DMS53 treated with DMSO at 0.1 percent for 48 hours (cell line): ENCODE measurements around the gene PUS1.

Experiments
- DNase-seq: peaks from one replicate; lab custom pipeline; 2025; ENCODE audit not compliant: unreplicated experiment; lab: John Stamatoyannopoulos, UW

PUS1 gene

DNA sequence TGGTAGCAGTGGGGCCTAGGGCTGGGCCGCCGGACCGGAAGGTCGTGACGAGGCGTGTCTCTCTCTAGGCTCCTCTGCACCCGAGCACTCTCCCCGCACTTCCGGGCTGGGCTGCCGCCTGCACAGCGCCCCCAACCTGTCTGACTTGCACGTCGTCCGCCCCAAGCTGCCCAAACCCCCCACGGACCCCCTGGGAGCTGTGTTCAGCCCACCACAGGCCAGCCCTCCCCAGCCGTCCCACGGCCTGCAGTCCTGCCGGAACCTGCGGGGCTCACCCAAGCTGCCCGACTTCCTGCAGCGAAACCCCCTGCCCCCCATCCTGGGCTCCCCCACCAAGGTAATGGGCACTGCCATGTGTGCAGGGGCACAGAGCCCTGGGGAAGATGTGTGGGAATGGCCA, 13.3 kb upstream of the PUS1 start:
- DNase-seq = no peak

DNA sequence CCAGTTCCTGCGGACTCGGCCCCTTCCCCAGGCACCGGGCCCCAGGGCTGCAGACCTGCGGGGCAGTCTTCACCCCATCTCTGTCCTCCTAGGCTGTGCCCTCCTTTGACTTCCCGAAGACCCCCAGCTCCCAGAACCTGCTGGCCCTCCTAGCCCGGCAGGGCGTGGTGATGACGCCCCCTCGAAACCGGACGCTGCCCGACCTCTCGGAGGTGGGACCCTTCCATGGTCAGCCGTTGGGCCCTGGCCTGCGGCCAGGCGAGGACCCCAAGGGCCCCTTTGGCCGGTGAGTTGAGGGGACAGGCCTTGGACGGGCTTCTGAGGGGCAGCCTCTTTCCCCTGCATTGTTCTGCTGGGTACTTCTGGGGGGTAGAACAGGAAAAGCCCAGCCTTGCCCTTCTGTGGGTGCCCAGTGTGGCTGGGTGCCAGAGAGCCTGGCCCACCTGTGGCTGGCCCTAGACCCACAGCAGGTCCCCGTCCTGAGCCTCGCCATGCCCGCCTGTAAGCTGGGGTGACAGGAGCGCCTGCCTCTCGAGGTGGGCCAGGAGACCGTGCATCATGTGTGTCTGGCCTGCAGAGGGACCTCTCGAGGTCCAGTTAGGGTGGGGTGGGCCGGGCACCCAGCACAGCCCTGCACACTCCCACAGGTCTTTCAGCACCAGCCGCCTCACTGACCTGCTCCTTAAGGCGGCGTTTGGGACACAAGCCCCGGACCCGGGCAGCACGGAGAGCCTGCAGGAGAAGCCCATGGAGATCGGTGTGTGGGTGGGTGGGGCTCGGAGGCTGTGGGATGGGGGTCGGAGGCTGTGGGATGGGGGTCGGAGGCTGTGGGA, 12.6 kb upstream of the PUS1 start:
- DNase-seq = no peak

DNA sequence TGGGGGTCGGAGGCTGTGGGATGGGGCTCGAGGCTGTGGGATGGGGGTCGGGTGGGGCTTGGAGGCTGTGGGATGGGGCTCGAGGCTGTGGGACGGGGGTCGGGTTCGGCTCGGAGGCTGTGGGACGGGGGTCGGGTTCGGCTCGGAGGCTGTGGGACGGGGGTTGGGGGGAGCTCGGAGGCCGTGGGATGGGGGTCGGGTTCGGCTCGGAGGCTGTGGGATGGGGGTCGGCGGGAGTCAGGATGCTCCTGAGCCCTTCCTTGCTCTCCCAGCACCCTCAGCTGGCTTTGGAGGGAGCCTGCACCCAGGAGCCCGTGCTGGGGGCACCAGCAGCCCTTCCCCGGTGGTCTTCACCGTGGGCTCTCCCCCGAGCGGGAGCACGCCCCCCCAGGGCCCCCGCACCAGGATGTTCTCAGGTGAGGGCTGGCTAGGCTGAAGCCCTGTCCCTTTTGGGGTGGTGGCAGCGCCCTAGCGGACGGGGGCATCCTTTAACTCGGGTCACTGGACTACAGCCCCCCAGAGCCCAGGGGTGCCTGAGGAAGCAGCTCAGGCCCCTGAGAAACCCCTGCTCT, 11.9 kb upstream of the PUS1 start:
- no peak for DNase-seq

DNA sequence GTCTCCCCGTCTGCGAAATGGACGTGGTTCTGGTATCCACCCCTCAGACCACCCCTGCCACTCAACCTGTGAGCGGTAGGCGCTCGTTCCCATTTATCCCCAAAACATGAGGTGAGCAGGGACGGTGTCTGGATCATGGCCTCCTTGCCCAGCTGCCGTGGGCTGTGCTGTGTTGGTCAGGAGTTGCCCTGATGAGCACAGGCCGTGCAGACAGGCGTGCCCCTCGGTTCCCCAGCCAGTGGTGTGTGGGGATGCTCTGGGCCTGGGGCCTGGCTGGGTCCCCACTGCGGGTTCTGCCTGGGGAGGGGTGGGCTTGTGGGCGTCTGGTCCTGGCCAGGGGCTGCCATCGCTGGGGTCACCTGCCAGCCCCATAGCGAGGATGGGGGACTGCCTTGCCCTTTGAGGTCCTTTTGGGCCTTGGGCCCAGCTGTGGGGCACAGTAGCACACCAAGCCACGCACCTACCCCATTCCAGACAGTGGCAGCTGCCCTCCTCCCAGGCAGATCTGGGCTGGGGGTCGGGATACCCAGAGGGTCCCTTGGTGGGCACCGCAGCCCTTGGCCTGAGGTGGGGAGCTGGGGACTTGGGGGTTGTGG, 11.3 kb upstream of the PUS1 start:
- DNase-seq = no peak

DNA sequence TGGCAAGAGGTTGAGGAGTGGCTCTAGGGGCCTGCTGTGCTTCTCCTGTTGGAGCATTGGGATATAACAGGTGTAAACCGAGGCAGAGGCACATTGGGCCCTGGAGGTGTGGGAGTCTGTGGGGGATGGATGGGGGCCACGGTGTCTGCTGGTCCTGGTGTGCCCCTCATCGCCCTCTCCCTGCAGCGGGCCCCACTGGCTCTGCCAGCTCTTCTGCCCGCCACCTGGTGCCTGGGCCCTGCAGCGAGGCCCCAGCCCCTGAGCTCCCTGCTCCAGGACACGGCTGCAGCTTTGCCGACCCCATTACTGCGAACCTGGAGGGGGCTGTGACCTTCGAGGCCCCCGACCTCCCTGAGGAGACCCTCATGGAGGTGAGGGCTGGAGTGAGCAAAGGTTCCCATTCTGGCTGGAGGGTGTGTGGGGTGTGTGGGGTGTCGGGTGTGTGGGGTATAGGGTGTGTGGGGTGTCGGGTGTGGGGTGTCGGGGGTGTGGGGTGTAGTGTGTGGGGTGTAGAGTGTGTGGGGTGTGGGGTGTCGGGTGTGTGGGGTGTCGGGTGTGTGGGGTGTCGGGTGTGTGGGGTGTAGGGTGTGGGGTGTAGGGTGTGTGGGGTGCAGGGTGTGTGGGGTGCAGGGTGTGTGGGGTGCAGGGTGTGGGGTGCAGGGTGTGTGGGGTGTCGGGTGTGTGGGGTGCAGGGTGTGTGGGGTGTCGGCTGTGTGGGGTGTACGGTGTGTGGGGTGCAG, 10.6 kb upstream of the PUS1 start:
- DNase-seq = no peak

DNA sequence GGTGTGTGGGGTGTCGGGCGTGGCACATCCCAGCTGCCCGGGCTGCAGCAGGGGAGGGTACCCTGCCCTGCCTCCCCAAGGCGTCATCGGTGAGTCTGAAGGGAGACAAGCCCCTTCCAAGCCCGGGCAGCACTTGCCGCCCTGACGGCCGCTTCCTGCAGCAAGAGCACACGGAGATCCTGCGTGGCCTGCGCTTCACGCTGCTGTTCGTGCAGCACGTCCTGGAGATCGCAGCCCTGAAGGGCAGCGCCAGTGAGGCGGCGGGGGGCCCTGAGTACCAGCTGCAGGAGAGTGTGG, 10.1 kb upstream of the PUS1 start:
- no peak for DNase-seq

DNA sequence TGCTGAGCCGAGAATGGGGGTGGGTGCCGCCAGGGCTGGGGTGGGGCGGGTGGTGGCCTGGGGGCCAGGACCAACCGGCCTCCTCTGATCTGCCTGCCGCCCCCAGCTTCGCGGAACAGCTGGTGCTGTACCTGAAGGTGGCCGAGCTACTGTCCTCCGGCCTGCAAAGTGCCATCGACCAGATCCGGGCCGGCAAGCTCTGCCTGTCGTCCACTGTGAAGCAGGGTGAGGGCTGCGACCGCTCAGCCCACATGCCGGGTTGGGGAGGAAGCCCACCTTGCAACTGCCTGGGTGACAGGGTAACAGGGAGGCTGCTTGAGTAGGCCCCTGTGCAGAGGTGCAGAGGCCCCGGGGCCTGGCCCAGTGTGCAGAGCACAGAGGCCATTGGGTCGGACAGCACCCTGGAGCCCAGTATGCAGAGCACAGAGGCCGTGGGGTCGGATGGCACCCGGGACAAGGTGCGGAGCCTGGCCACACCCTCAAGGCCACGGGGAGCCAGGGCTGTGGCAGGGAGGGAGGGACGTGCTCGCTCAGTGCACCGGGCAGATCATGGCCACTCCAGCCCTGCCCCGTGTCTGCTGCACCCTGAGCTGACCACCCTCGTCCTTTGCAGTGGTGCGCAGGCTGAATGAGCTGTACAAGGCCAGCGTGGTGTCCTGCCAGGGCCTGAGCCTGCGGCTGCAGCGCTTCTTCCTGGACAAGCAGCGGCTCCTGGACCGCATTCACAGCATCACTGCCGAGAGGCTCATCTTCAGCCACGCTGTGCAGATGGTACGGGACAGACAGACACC, 9.5 kb upstream of the PUS1 start:
- DNase-seq = no peak

DNA sequence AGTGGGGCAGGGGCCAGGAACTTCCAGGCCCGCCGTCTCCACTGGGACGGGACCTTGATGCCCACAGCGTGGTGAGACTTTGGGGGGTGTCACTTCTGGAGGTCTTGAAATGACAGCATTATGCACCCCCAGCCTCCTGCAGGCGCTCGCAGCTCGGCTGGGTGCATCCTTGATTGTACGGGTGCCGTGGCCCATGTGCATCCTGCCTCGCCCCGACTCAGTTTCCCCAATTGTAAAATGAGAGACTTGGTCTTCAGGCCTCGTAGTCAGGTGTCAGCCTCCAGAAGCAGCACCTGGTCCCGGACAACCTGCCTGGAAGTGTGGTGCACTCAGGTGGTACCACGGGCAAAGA, 8.9 kb upstream of the PUS1 start:
- DNase-seq = no peak

DNA sequence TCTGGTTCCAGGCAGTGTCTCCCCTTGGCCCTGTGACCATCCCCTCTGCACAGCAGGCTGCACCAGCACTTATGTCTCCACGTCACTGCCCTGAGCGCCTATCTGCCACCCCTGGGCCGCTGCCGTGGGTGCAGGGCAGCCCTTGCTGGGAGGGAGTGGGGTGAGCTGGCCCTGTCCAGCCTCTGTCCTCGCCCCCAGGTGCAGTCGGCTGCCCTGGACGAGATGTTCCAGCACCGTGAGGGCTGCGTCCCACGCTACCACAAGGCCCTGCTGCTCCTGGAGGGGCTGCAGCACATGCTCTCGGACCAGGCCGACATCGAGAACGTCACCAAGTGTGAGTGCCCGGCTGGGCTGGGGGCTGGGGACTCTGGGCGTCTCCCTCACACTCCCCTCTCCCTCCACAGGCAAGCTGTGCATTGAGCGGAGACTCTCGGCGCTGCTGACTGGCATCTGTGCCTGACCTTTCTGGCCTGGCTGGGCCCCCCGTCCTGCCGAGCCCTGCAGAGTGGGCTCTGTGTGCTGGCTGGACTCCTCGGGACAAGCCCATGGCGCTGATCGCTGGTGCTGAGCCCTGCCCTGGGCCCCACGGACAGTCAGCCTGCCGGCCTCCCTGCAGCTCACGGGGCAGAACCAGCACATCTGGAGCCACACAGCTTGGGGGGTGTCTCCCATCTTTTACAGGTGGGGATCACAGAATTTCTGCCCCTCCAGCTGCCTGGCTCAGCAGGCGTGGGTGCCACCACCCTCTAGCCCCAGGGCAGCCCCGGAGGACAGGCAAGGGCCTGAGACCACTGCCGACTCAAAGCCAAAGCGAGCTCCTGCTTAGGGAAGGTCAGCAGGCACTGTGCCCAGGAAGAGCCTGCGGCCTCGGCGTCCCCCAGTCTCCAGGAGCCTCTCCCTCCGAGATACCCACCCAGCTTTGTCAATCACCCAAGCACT, 7.9 kb upstream of the PUS1 start:
- no peak for DNase-seq

DNA sequence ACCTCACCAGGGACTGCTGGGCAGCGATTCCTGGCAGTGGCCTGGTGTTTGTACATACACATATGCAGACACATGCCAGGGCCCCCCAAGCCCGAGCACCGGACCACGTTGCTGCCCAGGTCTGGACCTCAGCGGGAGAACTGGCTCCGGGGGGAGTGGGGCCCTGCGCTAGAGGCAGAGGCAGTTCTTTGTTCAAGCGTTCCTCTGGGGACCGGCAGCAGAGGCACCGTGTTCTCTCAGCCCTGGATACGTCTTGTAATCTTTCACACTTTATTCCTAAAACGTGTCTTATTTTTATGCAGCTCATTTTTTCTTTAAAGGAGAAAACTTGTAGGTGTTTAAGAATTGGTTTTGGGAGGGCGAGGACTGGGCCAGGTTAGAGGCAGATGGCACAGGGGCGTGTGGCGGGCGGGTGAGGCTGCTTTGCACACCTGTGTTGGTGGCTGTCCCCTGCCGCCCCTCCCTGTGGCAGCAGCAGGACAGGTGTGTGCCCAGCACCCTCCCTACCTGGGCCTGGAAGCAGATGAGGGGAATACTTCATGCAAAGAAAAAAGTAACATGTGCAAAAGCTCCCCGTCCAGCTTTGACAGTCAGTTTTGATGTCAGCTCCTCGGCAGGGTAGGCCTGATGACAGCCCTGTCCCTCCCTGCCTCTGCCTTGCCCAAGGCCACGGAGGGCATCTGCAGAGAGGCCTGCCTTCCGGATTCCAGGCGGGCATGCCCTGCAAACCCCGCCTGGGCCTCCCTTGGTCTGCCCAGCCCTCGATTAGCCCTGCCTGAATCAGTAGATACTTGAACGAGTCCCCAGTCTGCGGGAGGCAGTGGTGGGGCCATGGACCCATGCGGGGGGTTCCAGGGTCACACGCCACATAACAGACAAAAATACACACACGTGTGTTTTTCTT, 7.0 kb upstream of the PUS1 start:
- no peak for DNase-seq

DNA sequence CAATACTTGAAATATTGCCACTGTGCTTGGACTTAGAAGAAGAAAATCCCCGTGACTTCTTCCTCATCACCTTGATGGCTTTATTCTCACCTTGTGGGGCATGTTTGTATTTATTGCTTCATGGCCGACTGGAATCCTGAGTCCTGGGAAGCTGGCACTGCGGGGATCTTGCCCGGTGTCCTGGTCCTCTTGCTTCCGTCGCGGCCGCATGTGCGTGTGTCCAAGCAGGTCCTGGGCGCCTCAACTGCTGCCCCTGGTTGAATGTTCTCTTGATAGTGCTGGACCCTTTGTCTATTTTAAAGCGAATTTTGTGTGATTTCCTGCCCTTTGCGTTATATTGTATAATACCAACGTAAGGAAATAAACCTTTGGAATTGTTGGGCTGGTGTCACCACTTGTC, 6.3 kb upstream of the PUS1 start:
- DNase-seq = no peak

DNA sequence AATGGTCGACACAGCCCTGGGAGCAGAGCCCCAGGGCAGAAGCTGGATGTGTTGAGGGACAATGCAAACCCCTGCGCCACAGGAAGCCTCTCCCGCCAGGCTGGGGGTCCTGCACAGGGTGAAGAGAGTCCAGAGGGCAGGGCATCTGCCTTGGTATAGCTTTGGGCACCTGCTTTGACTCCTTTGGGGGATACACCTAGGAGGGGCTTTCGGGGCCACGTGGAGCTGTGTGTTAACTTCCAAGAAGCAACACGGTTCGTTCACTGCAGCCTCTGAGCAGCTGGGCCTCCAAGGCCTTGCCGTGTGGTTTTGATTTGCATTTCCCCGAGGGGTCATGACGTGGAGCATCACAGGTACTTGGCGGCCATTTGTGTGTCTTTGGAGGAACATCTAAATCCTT, 5.8 kb upstream of the PUS1 start:
- DNase-seq = no peak

DNA sequence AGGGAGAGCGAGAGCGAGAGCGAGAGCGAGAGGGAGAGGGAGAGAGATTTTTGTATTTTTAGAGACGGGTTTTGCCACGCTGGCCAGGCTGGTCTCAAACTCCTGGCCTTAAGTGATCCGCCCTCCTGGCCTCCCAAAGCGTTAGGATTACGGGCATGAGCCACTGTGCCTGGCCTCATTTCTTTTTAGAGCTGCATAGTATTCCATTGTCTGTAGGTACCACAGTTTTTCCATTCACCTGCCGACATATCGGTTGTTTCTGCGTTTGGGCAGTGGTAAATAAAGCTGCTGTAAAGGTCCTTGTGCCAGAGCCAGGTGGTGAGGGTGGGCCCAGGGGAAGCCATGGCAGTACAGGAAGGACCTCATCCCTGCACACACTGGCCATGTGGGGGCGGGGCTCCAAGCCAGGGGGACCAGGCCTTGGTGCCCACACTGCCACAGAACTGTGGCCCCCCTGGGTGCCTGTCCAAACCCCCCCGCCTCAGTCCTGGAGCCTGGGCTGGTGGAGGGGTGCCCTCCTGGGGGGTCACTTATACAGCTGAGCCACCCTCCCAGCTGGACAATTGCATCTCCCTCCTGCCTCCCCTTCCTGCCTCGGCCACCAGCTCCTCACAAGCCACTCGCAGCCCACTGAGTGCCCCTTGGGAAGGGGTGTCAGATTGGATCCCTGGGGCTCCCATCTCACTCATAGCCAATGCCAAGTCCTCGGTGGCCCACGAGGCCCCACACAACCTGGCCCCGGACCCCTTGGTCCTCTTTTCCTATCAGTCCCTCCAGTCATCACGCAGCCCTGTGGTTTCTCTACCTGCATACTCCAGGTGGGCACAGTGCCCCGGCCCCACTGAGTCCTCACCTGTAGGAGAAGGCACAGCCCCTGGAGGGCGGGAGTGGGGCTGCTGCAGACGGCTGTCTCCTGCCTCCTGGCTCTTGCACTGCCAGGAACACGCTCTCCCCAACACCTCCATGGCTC, 1.7 kb upstream of the PUS1 start:
- no peak for DNase-seq

DNA sequence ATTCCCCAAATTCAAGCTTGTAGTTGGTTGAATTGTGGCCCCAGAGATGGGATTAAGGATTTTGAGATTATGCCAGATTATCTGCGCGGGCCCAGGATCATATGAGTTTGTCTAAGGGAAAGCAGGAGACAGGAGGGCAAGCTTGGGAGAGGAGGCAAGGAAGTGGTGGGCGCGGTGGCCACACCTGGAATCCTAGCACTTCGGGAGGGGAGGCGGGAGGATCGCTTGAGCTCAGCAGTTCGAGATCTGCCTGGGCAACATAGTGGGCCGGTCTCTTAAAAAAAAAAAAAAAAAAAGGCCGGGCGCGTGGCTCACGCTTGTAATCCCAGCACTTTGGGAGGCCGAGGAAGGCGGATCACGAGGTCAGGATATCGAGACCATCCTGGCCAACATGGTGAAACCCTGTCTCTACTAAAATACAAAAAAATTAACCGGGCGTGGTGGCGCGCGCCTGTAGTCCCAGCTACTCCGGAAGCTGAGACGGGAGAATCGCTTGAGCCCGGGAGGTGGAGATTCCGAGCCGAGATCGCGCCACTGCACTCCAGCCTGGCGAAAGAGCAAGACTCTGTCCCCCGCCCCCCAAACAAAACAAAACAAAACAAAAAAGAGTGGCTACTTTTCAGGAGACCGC, 881 bp upstream of the PUS1 start:
- no peak for DNase-seq

DNA sequence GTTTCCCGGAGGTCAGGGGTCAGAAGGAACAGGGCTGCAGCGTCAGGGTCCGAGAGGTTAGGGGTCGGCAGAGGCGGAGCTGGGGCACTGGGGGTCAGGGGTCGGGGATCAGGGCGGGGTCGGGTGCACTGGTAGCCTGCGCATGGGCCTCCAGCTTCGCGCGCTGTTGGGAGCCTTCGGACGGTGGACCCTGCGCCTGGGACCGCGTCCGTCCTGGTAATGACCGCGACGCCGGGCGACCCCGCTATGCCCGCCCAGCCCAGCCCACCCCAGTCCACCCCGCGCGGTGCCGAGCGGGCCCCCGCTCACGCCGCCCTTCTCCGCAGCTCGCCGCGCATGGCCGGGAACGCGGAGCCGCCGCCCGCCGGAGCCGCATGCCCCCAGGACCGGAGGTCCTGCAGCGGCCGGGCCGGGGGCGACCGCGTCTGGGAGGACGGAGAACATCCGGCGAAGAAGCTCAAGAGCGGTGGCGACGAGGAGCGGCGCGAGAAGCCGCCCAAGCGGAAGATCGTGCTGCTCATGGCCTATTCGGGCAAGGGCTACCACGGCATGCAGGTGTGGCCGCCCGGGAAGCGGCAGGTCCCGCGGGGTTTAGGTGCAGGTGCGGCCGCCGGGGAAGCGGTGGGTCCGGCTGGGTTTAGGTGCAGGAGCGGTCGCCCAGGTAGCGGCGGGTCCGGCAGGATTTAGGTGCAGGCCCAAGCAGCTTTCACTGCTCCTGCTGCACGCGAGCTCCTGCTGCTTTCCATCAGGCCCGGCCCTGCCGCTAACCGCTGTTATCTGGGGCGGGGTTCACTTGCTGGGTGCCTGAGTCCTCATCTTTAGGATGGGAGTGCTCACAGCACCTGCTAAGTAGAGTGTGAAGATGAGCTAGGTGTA, 743 bp downstream of the PUS1 start:
- DNase-seq = no peak

DNA sequence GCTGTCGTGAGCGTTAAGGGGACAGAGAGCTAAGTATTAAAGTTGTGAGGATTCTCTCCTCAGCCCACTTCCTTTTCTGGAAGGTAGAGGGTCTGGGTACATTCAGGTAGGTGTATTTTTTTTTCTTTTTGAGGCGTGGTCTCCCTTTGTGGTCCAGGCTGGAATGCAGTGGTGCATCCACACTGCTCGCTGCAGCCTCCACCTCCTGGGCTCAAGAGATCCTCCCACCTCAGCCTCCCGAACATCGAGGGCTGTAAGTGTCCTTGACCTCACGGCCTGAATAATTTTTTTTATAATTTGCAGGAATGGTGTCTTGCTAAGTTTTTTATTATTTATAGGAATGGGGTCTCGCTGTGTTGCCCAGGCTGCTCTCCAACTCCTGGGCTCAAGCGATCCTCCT, 1.4 kb downstream of the PUS1 start:
- no peak for DNase-seq

DNA sequence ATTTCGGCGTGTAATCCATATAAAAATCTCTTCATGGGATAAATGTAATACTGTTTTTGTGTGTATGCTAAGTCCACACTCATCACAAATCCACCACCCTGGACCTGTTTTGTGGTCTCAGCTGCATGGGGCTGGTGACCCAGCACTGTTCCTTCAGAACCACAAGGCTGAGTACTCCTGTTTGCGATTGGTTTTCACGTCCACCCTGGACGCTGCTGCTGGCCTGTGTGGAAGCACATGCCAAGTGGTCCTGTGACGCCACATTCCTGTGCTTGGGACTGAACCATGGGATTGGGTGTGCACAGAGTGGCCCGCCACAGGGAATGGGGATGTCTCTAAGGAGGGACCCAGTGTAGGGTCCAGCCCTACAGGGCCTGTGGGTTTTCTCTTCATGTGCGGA, 4.3 kb downstream of the PUS1 start:
- DNase-seq = no peak
